Activated CD4-positive, alpha-beta T cell treated with anti-CD3 and anti-CD28 coated beads, Interleukin-2, Interleukin-4, amounts not matched to agents 100 ng/mL and 50 ng/mL, durations not matched to agents 16 hours and 8 hours (primary cell): Measurements from ENCODE around the gene NLGN4Y.
"Not testable (repeated sequence)": the region's sequence is repeated elsewhere in the genome, so short reads cannot be mapped to it uniquely, and the experiment has no call there.

Experiments used
- DNase-seq: peaks from one replicate; pipeline ENCODE4 v3.0.0-alpha.2; 2020; ENCODE audit warnings: low spot score

NLGN4Y gene

GRCh38 chrY:14834103-14835060 is 310.1 kb downstream of the NLGN4Y start:
- DNase-seq: no peak

GRCh38 chrY:14837466-14837865 is 313.1 kb downstream of the NLGN4Y start:
- no peak for DNase-seq

DNA sequence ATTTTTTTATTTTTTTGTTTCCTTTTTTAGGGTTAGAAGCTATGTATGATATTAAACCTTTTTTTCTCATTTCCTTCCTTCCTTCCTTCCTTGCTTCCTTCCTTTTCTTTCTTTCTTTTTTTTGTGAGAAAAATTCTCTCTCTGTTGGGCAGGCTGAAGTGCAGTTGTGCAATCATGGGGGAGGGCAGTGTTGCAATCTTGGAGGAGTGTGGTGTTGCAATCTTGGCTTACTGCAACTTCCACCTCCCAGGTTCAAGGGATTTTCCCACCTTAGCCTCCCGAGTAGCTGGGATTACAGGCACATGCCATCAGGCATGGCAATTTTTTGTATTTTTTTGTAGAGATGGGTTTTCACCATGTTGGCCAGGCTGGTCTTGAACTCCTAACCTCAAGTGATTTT is 326.4 kb downstream of the NLGN4Y start:
- DNase-seq: no peak

DNA sequence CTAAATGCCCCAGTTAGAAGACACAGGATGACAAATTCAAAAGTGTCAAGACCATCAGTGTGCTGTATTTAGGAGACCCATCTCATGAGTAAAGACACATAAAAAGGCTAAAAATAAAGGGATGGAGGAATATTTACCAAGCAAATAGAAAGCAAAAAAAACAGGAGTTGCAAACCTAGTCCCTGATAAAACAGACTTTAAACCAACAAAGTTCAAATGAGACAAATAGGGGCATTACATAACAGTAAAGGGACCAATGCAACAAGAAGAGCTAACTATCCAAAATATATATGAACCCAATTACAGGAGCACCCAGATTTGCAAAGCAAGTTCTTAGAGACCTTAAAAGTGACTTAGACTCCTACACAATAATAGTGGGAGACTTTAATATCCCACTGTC is 336.1 kb downstream of the NLGN4Y start:
- DNase-seq: no peak

GRCh38 chrY:14861033-14861432 is 336.7 kb downstream of the NLGN4Y start:
- DNase-seq: not testable (repeated sequence)

DNA sequence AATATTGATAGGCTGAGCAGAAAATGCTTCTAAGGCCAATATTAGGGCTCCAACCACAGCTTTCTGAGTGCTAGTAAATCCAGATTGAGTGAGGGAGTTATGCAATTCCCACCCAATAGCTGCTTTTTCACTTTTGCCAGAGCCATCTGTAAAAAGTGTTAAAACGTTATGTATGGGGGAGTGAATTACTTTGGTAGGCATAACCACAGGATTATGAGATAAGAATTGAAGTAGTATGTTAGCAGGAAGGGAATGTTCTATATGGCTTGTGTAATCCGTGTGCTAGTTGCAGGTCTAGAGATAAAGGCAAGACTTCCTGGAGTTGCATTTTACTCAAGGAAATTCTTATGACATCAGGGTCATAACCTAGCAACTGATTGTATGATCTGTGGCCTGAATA is 347.6 kb downstream of the NLGN4Y start:
- DNase-seq: no peak
